K562 (cell line): ENCODE data around the gene SIGLEC11.

ENCODE experiments used
- ESRRA ChIP-seq: fragments of 450-650 bp; IDR thresholded peaks from 2 replicates; pipeline ENCODE4 v1.6.1; 2014; ENCODE audit warnings: low read depth, mild to moderate bottlenecking, moderate library complexity, borderline replicate concordance
- MAFK ChIP-seq: IDR thresholded peaks from 2 replicates; pipeline ENCODE4 v1.6.1; 2011; ENCODE audit warnings: low read length, improper control_type of control experiment

GRCh38 chr19:49906879-49907564 lies 54.0 kb downstream of the SIGLEC11 start:
- TF ChIP-seq MAFK: no peak
- no peak for TF ChIP-seq ESRRA
